Measurements from ENCODE around the gene NCS1. TPM values are rescaled to one million over a fixed set of nuclear protein-coding genes. Genes with fewer than 3 reads are reported as not detected.

The NCS1 gene
- total and polyA plus RNA-seq, 9 of the 15 experiments (the other 6 are each of a cell fraction or from before 2014, with no cell fraction given) = 0.28 to 27.0 (median 9.6) TPM

- TF ChIP-seq TGIF2 (CRISPR knock-in tag; IDR thresholded peaks at IDR 0.05) (no peak), ZNF561 (CRISPR knock-in tag; conservative IDR thresholded peaks at IDR 0.05) (no peak), RCOR1 (IDR thresholded peaks at IDR 0.05; ENCODE audit: borderline replicate concordance in 1 of 2, low read depth in 2 of 2, low read length in 2 of 2) (peak in 1 of 2 experiments; percentile 41; a peak in 1 of 4 replicates), ZBTB26 (CRISPR knock-in tag; IDR thresholded peaks at IDR 0.05) (no peak), ZBTB40 (IDR thresholded peaks at IDR 0.05) (no peak), ZBTB40 (CRISPR knock-in tag; IDR thresholded peaks at IDR 0.05) (no peak), KDM1A (IDR thresholded peaks at IDR 0.05) (peak; percentile 45 to 70; a peak in 2 of 4 replicates), HCFC1 (IDR thresholded peaks at IDR 0.05; ENCODE audit: low read depth, low read length) (no peak), NR1H2 (CRISPR knock-in tag; IDR thresholded peaks at IDR 0.05) (no peak), HDAC2 (IDR thresholded peaks at IDR 0.05) (0 out of 2 replicates have a peak, but pooled peaks have one; percentile 56), ESRRA (IDR thresholded peaks at IDR 0.05; ENCODE audit: borderline replicate concordance, low read depth) (peak; percentile 89), RAD51 (IDR thresholded peaks at IDR 0.05; ENCODE audit: borderline replicate concordance, low read depth) (no peak), GTF2A2 (tag; IDR thresholded peaks at IDR 0.05) (no peak), NR2F6 (CRISPR knock-in tag; IDR thresholded peaks at IDR 0.05) (no peak), CHCHD3 (CRISPR knock-in tag; IDR thresholded peaks at IDR 0.05) (no peak), ZNF384 (IDR thresholded peaks at IDR 0.05; ENCODE audit: low read depth, low read length) (no peak), HOMEZ (CRISPR knock-in tag; IDR thresholded peaks at IDR 0.05) (no peak), ERF (CRISPR knock-in tag; IDR thresholded peaks at IDR 0.05) (no peak), EGR1 (conservative IDR thresholded peaks at IDR 0.05) (peak; percentile 50)
These were observed 16.8 kb downstream of the NCS1 start (continued) for GRCh38 chr9:130188860-130189481.

Measured in K562 (cell line).